Glutamatergic neuron (in vitro differentiated cells): ENCODE results near the gene GNAI3. TPM values are rescaled to one million over a fixed set of nuclear protein-coding genes. Genes with fewer than 3 reads are reported as not detected.

ENCODE experiments used
- DNase-seq: peaks from one replicate; pipeline ENCODE4 v3.0.0; 2022
- H3K27ac Mint-ChIP-seq: one replicate; pipeline ENCODE4 v1.8.0; 2020; ENCODE audit warnings: mild to moderate bottlenecking, mixed read lengths, inconsistent platforms; ENCODE audit not compliant: unreplicated experiment
- H3K27me3 Mint-ChIP-seq: one replicate; pipeline ENCODE4 v1.8.0; 2020; ENCODE audit warnings: mild to moderate bottlenecking, moderate library complexity, mixed read lengths, inconsistent platforms; ENCODE audit not compliant: unreplicated experiment
- H3K36me3 Mint-ChIP-seq: one replicate; pipeline ENCODE4 v1.8.0; 2020; ENCODE audit warnings: mild to moderate bottlenecking, mixed read lengths, inconsistent platforms; ENCODE audit not compliant: unreplicated experiment
- H3K4me1 Mint-ChIP-seq: one replicate; pipeline ENCODE4 v1.8.0; 2020; ENCODE audit warnings: mild to moderate bottlenecking, low read depth, mixed read lengths, inconsistent platforms; ENCODE audit not compliant: unreplicated experiment
- H3K4me3 Mint-ChIP-seq: one replicate; pipeline ENCODE4 v1.8.0; 2020; ENCODE audit warnings: mild to moderate bottlenecking, mixed read lengths, inconsistent platforms; ENCODE audit not compliant: unreplicated experiment
- H3K9me3 Mint-ChIP-seq: one replicate; pipeline ENCODE4 v1.8.0; 2020; ENCODE audit warnings: mild to moderate bottlenecking, moderate library complexity, mixed read lengths, inconsistent platforms; ENCODE audit not compliant: unreplicated experiment
- CTCF ChIP-seq: fragments of 200-600 bp; sonication (generic); IDR thresholded peaks from one replicate; pipeline ENCODE4 v1.5.0; 2021; ENCODE audit not compliant: partially characterized antibody, unreplicated experiment
- long read RNA-seq: library from polyadenylated mRNA; unstranded; transcript quantifications from one replicate; pipeline ENCODE4 v2.0.0, GENCODE V29; 2020; ENCODE audit not compliant: unreplicated experiment
- total RNA-seq: library from RNA; stranded (reverse); fragmentation: NEBNext Ultra II Directional; extraction: Animal tissue kit (Norgen Biotek cat#: 25700); gene quantifications from one replicate; pipeline ENCODE4 v1.2.1, GENCODE V29; 2021; ENCODE audit not compliant: unreplicated experiment

Gene GNAI3
- total RNA-seq, result 13.8 TPM
- long read RNA-seq, full-length matches to known transcripts, result 184 of 196 reads
- long read RNA-seq, partial matches to known transcripts, result 5 of 196 reads
- long read RNA-seq, other reads (novel, unspliced or antisense), result 7 of 196 reads

DNA sequence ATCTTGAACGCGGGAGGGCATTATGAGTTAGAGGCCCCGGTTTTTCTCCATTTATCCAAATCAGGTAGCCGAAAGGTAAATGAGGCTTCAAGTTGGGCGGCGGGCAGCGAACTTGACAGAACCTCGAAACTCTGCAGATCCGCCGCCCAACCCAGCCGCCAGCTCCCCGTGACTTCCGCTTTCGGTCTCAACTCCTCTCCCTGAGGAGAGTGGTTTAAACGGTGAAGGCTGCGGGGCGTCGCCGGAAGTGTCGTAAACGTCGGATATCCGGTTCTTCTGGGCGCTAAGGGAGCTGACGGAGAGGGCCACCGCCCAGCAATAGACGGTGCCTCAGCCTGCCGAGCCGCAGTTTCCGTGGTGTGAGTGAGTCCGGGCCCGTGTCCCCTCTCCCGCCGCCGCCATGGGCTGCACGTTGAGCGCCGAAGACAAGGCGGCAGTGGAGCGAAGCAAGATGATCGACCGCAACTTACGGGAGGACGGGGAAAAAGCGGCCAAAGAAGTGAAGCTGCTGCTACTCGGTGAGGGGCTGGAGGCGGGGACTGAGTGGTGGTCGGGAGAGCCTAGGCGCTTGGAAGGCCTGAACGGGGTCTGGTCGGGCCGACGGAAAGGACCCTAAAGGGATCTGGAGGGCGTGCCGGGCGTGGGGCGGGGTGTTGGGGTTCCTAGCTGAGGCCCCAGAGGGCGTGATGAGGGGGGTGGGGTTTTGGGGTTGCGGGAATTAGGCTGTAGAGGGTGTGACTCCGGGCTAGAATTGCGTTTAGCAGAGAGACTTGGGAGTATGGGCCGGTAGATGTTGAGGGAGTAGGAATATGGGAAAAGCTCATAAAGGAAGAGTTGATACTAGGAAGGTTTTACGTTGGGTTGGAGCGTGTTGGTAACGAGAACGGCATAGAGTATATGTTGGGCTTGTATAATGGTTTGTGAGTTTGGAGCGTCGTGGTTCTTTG is at the start of gene GNAI3:
Gene GNAI3 (plus strand): TSS at position 295 of the 947 bp plus-strand sequence. CDS start 106 bp downstream, at position 401.
- Mint-ChIP-seq H3K9me3 (peaks cover 2% of the 10 kb centered on the region), H3K4me3 (peak within 1 kb of the TSS; percentile 94), H3K27ac (peak within 1 kb of the TSS; percentile 72), H3K4me1 (peaks cover 15% of the 10 kb centered on the region), H3K27me3 (peaks cover 4% of the 10 kb centered on the region), H3K36me3 (no peaks in the 10 kb centered on the region)
- DNase-seq, result peak; percentile 90
- TF ChIP-seq CTCF, result no peak

GRCh38 chr1:109499081-109499480 is 49.3 kb upstream of the GNAI3 start:
- H3K9me3 Mint-ChIP-seq, result peaks cover 9% of the 10 kb centered on the region
- H3K27me3 Mint-ChIP-seq, result peaks cover 12% of the 10 kb centered on the region
- peaks cover 54% of the 10 kb centered on the region for H3K4me1 Mint-ChIP-seq
- peaks cover 7% of the 10 kb centered on the region for H3K36me3 Mint-ChIP-seq
- TF ChIP-seq CTCF, result no peak
- no peak for DNase-seq
- H3K4me3 Mint-ChIP-seq, result peak overlapping the region; percentile 73
- H3K27ac Mint-ChIP-seq, result peak overlapping the region; percentile 83

DNA sequence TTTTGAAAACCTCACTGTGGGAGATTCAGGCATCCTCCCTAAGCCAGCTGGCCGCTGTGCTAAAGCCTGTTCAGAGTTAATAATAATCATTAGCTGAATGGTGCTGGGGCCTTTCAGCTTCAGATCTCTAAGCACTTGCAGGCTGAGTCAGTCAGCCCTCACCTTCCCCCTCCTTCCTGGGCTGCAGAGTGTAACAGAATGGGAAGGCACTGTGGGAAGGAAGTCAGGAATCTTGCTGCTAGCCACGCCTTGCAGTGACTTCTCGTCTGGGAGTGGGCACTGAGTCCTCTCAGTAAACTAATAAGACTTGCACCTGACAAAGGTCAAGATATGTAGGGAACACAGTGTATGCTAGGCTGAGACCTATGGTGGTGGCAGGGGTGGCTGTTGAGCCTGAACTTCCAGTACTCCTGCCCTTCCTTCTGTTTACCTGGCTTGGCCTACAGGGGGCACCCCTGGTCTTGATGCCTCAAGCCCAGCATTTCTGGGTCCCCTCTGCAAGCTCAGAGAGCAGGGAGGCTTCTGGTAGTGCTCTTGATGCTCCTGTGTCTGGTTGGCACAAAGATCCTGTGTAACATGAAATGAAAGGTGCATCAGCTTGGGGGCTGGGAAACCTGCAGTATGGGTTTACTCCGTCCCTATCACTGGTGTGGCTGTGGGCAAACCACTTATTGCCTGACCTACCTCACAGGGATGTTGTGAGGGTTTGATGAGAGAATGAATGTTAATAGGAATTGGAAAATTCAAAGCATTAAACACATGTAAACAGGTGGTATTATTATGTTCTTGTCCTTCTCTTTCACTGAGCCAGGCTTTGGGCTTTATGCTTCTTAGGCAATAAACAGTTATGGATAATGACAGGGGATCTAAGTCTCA is 48.5 kb upstream of the GNAI3 start:
- Mint-ChIP-seq H3K27ac (peak overlapping the region; percentile 83), H3K4me1 (peaks cover 54% of the 10 kb centered on the region)
- peak; percentile 45 for TF ChIP-seq CTCF

GRCh38 chr1:109500941-109501381 is 47.5 kb upstream of the GNAI3 start:
- DNase-seq, result no peak
- Mint-ChIP-seq H3K4me3 (no peak overlapping the region), H3K9me3 (peaks cover 11% of the 10 kb centered on the region), H3K4me1 (peaks cover 50% of the 10 kb centered on the region), H3K36me3 (peaks cover 7% of the 10 kb centered on the region), H3K27me3 (peaks cover 9% of the 10 kb centered on the region), H3K27ac (peak overlapping the region; percentile 11)
- no peak for TF ChIP-seq CTCF

More for the DNA sequence above, 48.5 kb upstream of the GNAI3 start:
- peaks cover 9% of the 10 kb centered on the region for H3K27me3 Mint-ChIP-seq
- peak; percentile 49 for DNase-seq
- peaks cover 9% of the 10 kb centered on the region for H3K9me3 Mint-ChIP-seq
- H3K36me3 Mint-ChIP-seq, result peaks cover 7% of the 10 kb centered on the region
- peak overlapping the region; percentile 73 for H3K4me3 Mint-ChIP-seq
